ENCODE data around the gene RSAD2.

- no peak for TF ChIP-seq CTCF (IDR thresholded peaks at IDR 0.05; ENCODE audit: poor library complexity, severe bottlenecking)
- no peak for TF ChIP-seq POLR2AphosphoS5 (IDR thresholded peaks at IDR 0.05)
- TF ChIP-seq EZH2 (IDR thresholded peaks at IDR 0.05; ENCODE audit: borderline replicate concordance, insufficient read depth, low read length, poor library complexity, severe bottlenecking), result no peak
- TF ChIP-seq REST (IDR thresholded peaks at IDR 0.05; ENCODE audit: borderline replicate concordance), result no peak
These were observed 10.6 kb upstream of the RSAD2 start for GRCh38 chr2:6866982-6867381.

Data from neural cell (in vitro differentiated cells).